Measurements from ENCODE around the gene SEMA3D. TPM values are rescaled to one million over a fixed set of nuclear protein-coding genes. Genes with fewer than 3 reads are reported as not detected.

Gene SEMA3D
- total RNA-seq, 1 donor from 2014 or later: 1.4 TPM

DNA sequence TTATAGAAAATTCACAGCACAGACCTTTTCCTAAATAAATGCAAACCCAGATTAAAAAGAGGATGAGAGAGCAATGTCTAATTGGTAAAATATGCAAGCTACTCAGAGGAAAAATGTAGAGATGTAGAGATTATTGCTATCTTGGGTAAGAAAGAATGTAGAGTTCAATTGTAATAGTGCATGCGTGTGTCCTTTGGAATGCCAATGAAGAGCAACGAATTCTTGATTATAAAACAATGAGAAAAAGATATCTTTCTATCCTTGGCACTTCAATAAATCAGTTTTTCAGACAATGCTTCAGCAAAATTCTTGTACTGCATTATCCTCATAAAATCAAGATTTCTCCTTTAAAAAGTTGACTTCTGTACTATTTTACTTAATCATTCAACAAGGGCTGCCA is 50.9 kb downstream of the SEMA3D start:
- TF ChIP-seq, protein P1, sequence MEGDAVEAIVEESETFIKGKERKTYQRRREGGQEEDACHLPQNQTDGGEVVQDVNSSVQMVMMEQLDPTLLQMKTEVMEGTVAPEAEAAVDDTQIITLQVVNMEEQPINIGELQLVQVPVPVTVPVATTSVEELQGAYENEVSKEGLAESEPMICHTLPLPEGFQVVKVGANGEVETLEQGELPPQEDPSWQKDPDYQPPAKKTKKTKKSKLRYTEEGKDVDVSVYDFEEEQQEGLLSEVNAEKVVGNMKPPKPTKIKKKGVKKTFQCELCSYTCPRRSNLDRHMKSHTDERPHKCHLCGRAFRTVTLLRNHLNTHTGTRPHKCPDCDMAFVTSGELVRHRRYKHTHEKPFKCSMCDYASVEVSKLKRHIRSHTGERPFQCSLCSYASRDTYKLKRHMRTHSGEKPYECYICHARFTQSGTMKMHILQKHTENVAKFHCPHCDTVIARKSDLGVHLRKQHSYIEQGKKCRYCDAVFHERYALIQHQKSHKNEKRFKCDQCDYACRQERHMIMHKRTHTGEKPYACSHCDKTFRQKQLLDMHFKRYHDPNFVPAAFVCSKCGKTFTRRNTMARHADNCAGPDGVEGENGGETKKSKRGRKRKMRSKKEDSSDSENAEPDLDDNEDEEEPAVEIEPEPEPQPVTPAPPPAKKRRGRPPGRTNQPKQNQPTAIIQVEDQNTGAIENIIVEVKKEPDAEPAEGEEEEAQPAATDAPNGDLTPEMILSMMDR (IDR thresholded peaks at IDR 0.05): no peak
- Mint-ChIP-seq H3K36me3 (ENCODE audit: low read depth) (no peaks in the 10 kb centered on the region), H3K27me3 (ENCODE audit: low read depth) (no peaks in the 10 kb centered on the region), H3K4me1 (ENCODE audit: low read depth) (peaks cover 6% of the 10 kb centered on the region), H3K4me3 (ENCODE audit: unreplicated experiment) (no peak overlapping the region), H3K9me3 (ENCODE audit: low read depth) (no peaks in the 10 kb centered on the region), H3K27ac (ENCODE audit: unreplicated experiment) (no peak overlapping the region)
- DNase-seq (ENCODE audit: low spot score): no peak

- Mint-ChIP-seq H3K4me3 (ENCODE audit: unreplicated experiment) (no peak overlapping the region), H3K9me3 (ENCODE audit: low read depth) (no peaks in the 10 kb centered on the region), H3K4me1 (ENCODE audit: low read depth) (peaks cover 6% of the 10 kb centered on the region), H3K27ac (ENCODE audit: unreplicated experiment) (no peak overlapping the region), H3K36me3 (ENCODE audit: low read depth) (no peaks in the 10 kb centered on the region), H3K27me3 (ENCODE audit: low read depth) (no peaks in the 10 kb centered on the region)
- TF ChIP-seq, protein P1 (IDR thresholded peaks at IDR 0.05): no peak
- DNase-seq (ENCODE audit: low spot score): no peak
These were observed 53.3 kb downstream of the SEMA3D start for GRCh38 chr7:85133560-85133959.

DNA sequence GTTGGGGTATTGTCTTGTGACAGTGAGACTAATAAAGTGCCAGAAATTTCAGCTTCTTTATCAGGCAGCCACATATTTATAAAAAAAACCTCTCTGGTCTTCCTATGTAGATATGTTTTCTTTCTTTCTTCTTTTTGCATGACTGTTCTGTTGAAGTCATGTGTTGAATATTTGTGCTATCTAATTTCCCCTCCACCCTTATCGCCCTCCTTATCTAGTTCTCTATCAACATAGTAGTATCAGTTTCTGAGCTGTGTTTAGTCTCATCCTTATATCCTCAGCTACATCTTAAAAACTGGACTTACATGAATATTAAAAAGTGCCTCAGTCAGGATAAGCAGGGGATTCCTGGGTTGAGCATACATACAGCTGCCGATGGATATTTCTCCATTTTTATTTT is 53.9 kb downstream of the SEMA3D start:
- DNase-seq (ENCODE audit: low spot score): no peak
- Mint-ChIP-seq H3K27ac (ENCODE audit: unreplicated experiment) (no peak overlapping the region), H3K4me3 (ENCODE audit: unreplicated experiment) (no peak overlapping the region), H3K27me3 (ENCODE audit: low read depth) (no peaks in the 10 kb centered on the region), H3K4me1 (ENCODE audit: low read depth) (peaks cover 6% of the 10 kb centered on the region), H3K36me3 (ENCODE audit: low read depth) (no peaks in the 10 kb centered on the region), H3K9me3 (ENCODE audit: low read depth) (no peaks in the 10 kb centered on the region)
- TF ChIP-seq, protein P1 (IDR thresholded peaks at IDR 0.05): no peak

DNA sequence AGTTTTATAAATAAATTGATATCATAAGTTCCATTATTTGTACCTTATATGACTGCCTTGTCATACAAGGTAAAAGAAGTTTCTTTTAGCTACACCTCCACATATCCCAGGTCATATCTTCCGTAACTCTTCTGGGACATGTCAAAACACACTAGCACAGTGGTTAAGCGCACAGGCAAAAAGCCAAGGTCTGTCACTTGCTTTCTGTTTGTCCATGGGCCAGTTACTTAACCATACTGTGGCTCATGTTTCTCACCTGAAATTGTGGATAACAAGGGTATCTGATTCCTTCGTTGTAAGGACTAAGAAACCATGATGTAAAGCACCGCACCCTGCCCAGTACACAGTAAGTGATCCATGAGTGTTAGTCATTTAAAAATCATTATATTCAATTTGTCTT is 56.2 kb downstream of the SEMA3D start:
- H3K4me3 Mint-ChIP-seq (ENCODE audit: unreplicated experiment): no peak overlapping the region
- no peak for DNase-seq (ENCODE audit: low spot score)
- no peaks in the 10 kb centered on the region for H3K9me3 Mint-ChIP-seq (ENCODE audit: low read depth)
- H3K36me3 Mint-ChIP-seq (ENCODE audit: low read depth): no peaks in the 10 kb centered on the region
- TF ChIP-seq, protein P1 (IDR thresholded peaks at IDR 0.05): no peak
- H3K27ac Mint-ChIP-seq (ENCODE audit: unreplicated experiment): no peak overlapping the region
- peaks cover under 1% of the 10 kb centered on the region for H3K4me1 Mint-ChIP-seq (ENCODE audit: low read depth)
- H3K27me3 Mint-ChIP-seq (ENCODE audit: low read depth): no peaks in the 10 kb centered on the region

DNA sequence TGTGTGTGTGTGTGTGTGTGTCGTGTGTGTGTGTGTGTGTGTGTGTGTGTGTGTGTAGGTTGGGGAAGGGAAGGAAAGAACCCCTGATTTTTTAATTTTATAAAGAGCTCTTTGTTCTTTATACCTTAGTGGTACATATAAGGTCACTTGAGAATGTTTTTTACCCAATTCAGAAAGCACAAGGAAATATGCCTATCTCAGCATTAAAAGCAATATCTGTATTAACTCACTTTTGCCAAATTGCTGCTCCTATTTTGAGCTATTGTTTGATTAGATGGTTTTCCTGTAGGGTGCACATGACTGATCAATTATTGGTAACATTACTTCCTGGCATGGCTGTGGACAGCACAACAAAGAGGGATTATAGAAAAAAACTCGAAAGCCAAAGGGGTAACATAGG is 60.5 kb downstream of the SEMA3D start:
- TF ChIP-seq, protein P1 (IDR thresholded peaks at IDR 0.05): no peak
- H3K36me3 Mint-ChIP-seq (ENCODE audit: low read depth): no peaks in the 10 kb centered on the region

More for the DNA sequence above, 60.5 kb downstream of the SEMA3D start:
- Mint-ChIP-seq H3K4me1 (ENCODE audit: low read depth) (no peaks in the 10 kb centered on the region), H3K27ac (ENCODE audit: unreplicated experiment) (no peak overlapping the region), H3K27me3 (ENCODE audit: low read depth) (no peaks in the 10 kb centered on the region), H3K4me3 (ENCODE audit: unreplicated experiment) (no peak overlapping the region), H3K9me3 (ENCODE audit: low read depth) (no peaks in the 10 kb centered on the region)
- no peak for DNase-seq (ENCODE audit: low spot score)
